Aorta (tissue), 5 donors: ENCODE results near the gene PMPCA. TPM values are rescaled to one million over a fixed set of nuclear protein-coding genes. Genes with fewer than 3 reads are reported as not detected.

ENCODE experiments used
- ATAC-seq: fragments of 200-7000 bp; cut with Tn5 transposase; one replicate; pipeline ENCODE4 v1.9.1; 2022; ENCODE audit warnings: moderate library complexity; ENCODE audit not compliant: low FRiP score
- DNase-seq, 2 donors: peaks; one replicate each; pipeline ENCODE4 v3.0.0-alpha.2; 2020
- H3K27ac ChIP-seq, 2 donors: one replicate each; pipeline ENCODE4 v1.5.1; 2013; ENCODE audit warnings: low read length in 2 of 2, mild to moderate bottlenecking in 2 of 2, moderate library complexity in 2 of 2, control low read depth in 1 of 2, inconsistent platforms in 1 of 2, low read depth in 1 of 2
- H3K27me3 ChIP-seq, 2 donors: one replicate each; pipeline ENCODE4 v1.6.1; 2013; ENCODE audit warnings: control low read depth in 1 of 2, low read length in 1 of 2, mild to moderate bottlenecking in 1 of 2, moderate library complexity in 1 of 2; ENCODE audit not compliant: insufficient read depth in 2 of 2, control insufficient read depth in 1 of 2
- H3K36me3 ChIP-seq, 2 donors: one replicate each; pipeline ENCODE4 v1.6.1; 2013; ENCODE audit warnings: control low read depth in 1 of 2, low read length in 1 of 2, mild to moderate bottlenecking in 1 of 2; ENCODE audit not compliant: insufficient read depth in 2 of 2, control insufficient read depth in 1 of 2
- H3K4me1 ChIP-seq, 2 donors: one replicate each; pipeline ENCODE4 v1.6.1; 2013; ENCODE audit warnings: low read length in 2 of 2, control low read depth in 1 of 2, mild to moderate bottlenecking in 1 of 2, moderate library complexity in 1 of 2; ENCODE audit not compliant: insufficient read depth in 2 of 2, control insufficient read depth in 1 of 2
- H3K4me3 ChIP-seq, 2 donors: one replicate each; pipeline ENCODE4 v1.5.1; 2013; ENCODE audit warnings: low read length in 2 of 2, control low read depth in 1 of 2, mild to moderate bottlenecking in 1 of 2
- H3K9me3 ChIP-seq: one replicate; pipeline ENCODE4 v1.6.1; 2013; ENCODE audit warnings: mild to moderate bottlenecking, low read length; ENCODE audit not compliant: control insufficient read depth
- WGBS, 2 donors: extraction: QIAGEN DNeasy Blood & Tissue Kit; methylation state at CpG; one replicate each; pipeline ENCODE4 v1.1.7; 2013; 5-methylcytosine and 5-hydroxymethylcytosine counted together
- intact Hi-C, 2 donors: fragments of 100-400 bp; cut with DNase I; formaldehyde crosslinking; loops; one replicate each; pipeline versions ENCODE4 v1.14.2 to v1.15.0; 2022
- polyA plus RNA-seq, 2 donors: library from polyadenylated mRNA; stranded (reverse); fragments of 200-250 nt; gene quantifications; one replicate each; pipeline ENCODE4 v1.2.3, GENCODE V29; 2013
- total RNA-seq, 2 donors: library from RNA; stranded (reverse); fragmentation: NEBNext Ultra II Directional; extraction: Animal tissue kit (Norgen Biotek cat#: 25700); gene quantifications; one replicate each; pipeline ENCODE4 v1.2.1, GENCODE V29; 2021
- donor health status: healthy with polysubstance abuse.
- donor health status: Bipolar disorder and iron deficiency.
- donor health status: DM: no; HTN: no; CAD: no.
- donor health status: DM: no; HTN: no; CAD: no.
- donor health status: DM: yes; HTN: yes; CAD: no.

Gene PMPCA
- total and polyA plus RNA-seq, 4 donors: 16.2 to 72.0 (median 35.0) TPM

DNA sequence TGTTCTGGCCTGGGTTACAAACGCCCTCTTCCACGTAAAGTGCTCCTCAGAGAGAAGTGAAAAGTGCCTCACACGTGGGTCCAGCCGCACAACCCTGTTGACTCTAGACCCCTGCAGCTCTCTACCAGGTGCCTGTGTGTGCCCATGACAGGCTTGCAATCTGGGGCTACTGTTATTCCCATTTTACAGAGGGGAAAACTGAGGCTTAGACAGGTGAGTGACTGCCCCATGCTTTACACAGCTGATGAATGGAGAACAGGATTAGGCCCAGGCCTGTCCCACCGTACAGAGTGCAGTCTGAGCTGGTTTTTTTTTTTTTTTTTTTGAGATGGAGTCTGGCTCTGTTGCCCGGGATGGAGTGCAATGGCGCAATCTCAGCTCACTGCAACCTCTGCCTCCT is 35.3 kb downstream of the PMPCA start:
- 83 to 84% methylated on average over 7 of the region's 7 CpGs for WGBS, 2 donors
- no peak overlapping the region for H3K4me3 ChIP-seq
- H3K27me3 ChIP-seq: no peaks in the 10 kb centered on the region
- H3K36me3 ChIP-seq: peaks cover 0 to 10% of the 10 kb centered on the region in 2 donors
- H3K9me3 ChIP-seq: no peaks in the 10 kb centered on the region
- DNase-seq (no peak), ATAC-seq (no peak)
- no peak overlapping the region for H3K27ac ChIP-seq
- intact Hi-C loops: no loop called here
- no peaks in the 10 kb centered on the region for H3K4me1 ChIP-seq

DNA sequence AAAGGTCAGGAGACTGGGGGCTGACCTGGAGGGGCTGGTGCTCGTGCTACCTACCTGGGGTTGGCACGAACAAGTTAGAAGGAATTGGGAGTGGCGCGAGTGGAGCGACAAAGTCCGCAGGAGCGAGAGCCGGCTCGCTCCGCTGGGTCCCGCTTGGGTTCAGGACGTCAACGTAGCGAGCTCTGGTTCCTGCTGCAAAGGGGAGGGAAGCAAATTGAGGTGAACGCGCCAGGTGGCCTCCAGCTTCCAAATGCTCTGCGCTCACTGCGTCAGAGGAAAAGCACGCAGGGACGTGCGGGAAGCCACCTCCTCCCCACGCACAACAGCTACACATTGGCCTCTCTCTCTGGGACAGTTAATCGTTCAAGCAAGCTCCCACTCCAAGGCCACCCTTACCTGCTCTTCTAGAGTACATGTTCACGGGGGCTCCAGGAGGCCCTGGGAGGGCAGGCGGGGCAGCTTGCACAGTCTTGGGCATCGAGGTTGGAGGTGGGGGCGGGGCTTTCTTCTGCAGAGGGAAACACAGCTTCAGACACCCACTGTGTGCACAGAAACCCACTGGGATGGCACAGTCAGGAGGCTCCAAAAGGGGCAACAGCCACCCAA is 36.8 kb downstream of the PMPCA start:
- H3K4me1 ChIP-seq: no peaks in the 10 kb centered on the region
- 91 to 94% methylated on average over 26 to 27 of the region's 27 CpGs for WGBS, 2 donors
- intact Hi-C loops: no loop called here
- no peaks in the 10 kb centered on the region for H3K9me3 ChIP-seq
- no peaks in the 10 kb centered on the region for H3K27me3 ChIP-seq
- H3K4me3 ChIP-seq: no peak overlapping the region
- H3K27ac ChIP-seq: no peak overlapping the region
- no peak for ATAC-seq
- H3K36me3 ChIP-seq: peaks cover 0 to 8% of the 10 kb centered on the region in 2 donors
- no peak for DNase-seq

- H3K27ac ChIP-seq: no peak overlapping the region
- no peak for DNase-seq
- peaks cover 0 to 8% of the 10 kb centered on the region in 2 donors for H3K36me3 ChIP-seq
- H3K27me3 ChIP-seq: no peaks in the 10 kb centered on the region
- H3K4me1 ChIP-seq: no peaks in the 10 kb centered on the region
- no peaks in the 10 kb centered on the region for H3K9me3 ChIP-seq
- ATAC-seq: no peak
- WGBS, 2 donors: 85 to 91% methylated on average over 3 of the region's 3 CpGs
- no peak overlapping the region for H3K4me3 ChIP-seq
- intact Hi-C loops: no loop called here
Observed at GRCh38 chr9:136448655-136449054, 38.2 kb downstream of the PMPCA start.

DNA sequence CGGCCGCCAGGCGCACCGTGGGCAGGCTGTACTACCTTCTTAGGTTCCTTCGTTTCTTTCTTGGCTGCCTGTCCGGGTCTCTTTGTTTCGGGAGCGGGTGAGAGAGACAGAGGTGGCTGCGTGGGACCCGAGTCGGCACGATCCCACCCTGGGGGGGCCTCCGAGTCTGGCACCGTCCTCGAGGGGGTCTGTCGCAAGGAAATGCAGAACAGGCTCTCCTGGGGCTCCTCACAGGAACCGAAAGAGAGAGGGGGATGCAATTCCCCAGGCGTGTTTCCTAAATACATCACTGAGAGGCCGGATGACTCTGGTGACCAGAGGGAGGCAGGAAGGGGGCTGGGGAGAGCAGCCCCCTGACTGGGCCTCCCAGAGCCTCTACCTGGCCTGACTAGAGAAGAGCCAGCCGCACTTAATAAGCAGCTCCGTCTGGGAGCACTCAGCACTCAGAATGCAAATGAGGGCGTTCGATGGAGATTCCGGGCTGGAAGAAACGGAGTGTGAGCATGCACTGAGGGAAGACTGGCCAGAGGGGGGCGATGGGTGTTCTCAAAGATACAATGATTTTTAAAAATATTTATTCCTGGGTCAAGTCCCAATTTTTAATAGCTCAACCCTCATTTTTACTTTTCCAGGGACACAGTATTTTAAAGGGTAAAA is 40.9 kb downstream of the PMPCA start:
- ATAC-seq (no peak), DNase-seq (no peak)
- Histone ChIP-seq H3K27ac (no peak overlapping the region), H3K9me3 (no peaks in the 10 kb centered on the region), H3K36me3 (peaks cover 0 to 11% of the 10 kb centered on the region in 2 donors), H3K4me1 (no peaks in the 10 kb centered on the region), H3K27me3 (no peaks in the 10 kb centered on the region), H3K4me3 (no peak overlapping the region)
- WGBS, 2 donors: 87 to 88% methylated on average over 26 of the region's 26 CpGs
- intact Hi-C loops: no loop called here

DNA sequence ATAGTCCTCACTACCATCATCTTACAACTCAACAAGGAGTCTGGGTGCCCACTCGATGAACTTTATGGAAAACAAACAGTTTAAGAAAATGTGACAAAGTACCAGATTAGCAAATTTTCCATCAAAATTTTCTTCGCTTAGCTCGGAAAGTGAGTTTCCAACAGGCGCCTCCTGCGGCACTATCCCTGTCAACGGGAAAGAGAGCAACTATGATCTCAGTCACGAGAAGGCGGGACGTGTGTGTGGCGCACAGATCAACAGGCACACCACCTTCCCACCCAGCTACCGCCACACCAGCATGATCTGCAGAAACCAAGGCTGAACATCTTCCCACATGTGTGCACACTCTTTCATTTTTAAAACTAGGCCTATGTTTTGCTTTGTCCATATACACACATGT is 42.9 kb downstream of the PMPCA start:
- no peak overlapping the region for H3K27ac ChIP-seq
- 87 to 89% methylated on average over 11 of the region's 11 CpGs for WGBS, 2 donors
- H3K27me3 ChIP-seq: no peaks in the 10 kb centered on the region
- H3K36me3 ChIP-seq: peaks cover 0 to 7% of the 10 kb centered on the region in 2 donors
- DNase-seq: no peak
- intact Hi-C loops: no loop called here
- no peak overlapping the region for H3K4me3 ChIP-seq
- no peaks in the 10 kb centered on the region for H3K9me3 ChIP-seq
- no peak for ATAC-seq
- H3K4me1 ChIP-seq: no peaks in the 10 kb centered on the region

- no peak overlapping the region for H3K4me3 ChIP-seq
- H3K27ac ChIP-seq: no peak overlapping the region
- DNase-seq (no peak), ATAC-seq (no peak)
- 89 to 91% methylated on average over 25 of the region's 25 CpGs for WGBS, 2 donors
- peaks cover 0 to 7% of the 10 kb centered on the region in 2 donors for H3K36me3 ChIP-seq
- H3K4me1 ChIP-seq: no peaks in the 10 kb centered on the region
- intact Hi-C loops: no loop called here
- H3K9me3 ChIP-seq: no peaks in the 10 kb centered on the region
- no peaks in the 10 kb centered on the region for H3K27me3 ChIP-seq
Observed at GRCh38 chr9:136454026-136454796, 43.8 kb downstream of the PMPCA start.

DNA sequence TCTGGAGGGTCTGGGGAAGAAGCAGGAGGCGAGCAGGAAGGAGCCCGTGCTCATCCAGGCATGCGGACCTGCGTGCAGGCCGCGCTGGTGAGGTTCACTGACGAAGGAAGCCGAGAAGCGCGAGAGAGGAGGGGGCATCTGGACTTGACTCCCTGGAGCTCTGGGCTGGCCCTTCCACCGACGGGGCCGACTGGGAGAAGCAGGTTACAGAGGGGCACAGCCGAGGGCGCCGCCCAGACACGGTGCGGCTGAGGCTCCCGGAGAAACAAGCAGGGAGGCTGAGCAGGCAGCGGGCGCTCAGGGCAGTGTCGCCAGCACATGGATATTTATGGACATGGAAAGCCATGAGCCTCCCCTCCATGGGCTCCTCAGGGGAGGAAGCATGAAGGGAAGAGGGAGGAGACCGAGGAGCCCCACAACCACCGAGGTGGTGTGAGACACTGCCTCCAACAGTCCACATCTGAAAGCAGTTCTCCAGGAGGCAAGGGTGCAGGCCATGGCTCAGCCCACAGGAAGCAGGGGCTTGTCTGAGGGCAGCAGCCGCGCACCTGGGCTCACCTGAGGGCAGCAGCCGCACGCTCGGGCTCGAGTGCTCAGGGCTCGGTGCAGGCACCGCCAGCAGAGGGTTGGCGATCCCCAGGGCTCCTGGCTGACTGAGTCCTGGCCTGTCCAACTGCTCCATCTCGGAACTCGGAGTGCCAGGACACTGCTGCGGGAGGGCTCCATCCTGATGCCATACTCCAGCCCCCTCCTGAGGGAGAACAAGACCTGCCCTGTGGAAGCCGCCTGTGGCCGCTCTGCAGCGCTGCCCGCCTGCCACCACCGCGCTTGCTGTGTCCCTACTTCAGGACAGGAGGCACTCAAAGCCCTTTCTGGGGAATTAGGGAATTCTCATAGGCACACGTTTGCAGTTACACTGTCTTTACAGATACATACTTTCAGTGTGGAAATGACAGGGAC is 44.9 kb downstream of the PMPCA start:
- Histone ChIP-seq H3K27me3 (no peaks in the 10 kb centered on the region), H3K9me3 (no peaks in the 10 kb centered on the region), H3K4me1 (no peaks in the 10 kb centered on the region), H3K4me3 (no peak overlapping the region), H3K27ac (no peak overlapping the region), H3K36me3 (peaks cover 0 to 11% of the 10 kb centered on the region in 2 donors)
- 90 to 91% methylated on average over 42 to 43 of the region's 43 CpGs for WGBS, 2 donors
- DNase-seq (no peak), ATAC-seq (no peak)
- intact Hi-C loops: no loop called here

DNA sequence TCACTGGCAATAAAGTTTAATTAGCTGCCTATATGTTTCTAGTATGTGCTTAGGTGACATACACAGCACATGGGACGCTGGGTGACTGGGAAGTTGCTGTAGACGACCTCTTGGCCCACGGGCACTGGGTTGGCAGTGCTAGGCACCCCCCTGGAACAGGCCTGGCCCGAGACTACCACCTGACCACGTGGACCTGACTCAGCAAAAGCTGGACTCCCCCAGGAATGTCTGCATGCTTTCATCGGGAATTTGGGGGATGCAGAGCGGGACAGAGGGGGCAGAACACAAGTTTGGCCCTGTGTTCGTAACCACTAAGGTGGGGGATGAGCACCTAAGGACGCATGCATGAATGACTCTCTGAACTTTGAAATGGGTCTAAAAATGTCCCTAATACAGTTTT is 45.8 kb downstream of the PMPCA start:
- Histone ChIP-seq H3K4me1 (no peaks in the 10 kb centered on the region), H3K27ac (no peak overlapping the region), H3K27me3 (no peaks in the 10 kb centered on the region), H3K4me3 (no peak overlapping the region), H3K36me3 (peaks cover 0 to 13% of the 10 kb centered on the region in 2 donors), H3K9me3 (no peaks in the 10 kb centered on the region)
- 80 to 83% methylated on average over 9 of the region's 9 CpGs for WGBS, 2 donors
- DNase-seq (no peak), ATAC-seq (no peak)
- intact Hi-C loops: no loop called here
